ENCODE measurements around the gene DENND4A. TPM values are rescaled to one million over a fixed set of nuclear protein-coding genes. Genes with fewer than 3 reads are reported as not detected.

DENND4A gene
- total RNA-seq, 1 experiment from 2014 or later = 6.2 TPM

GRCh38 chr15:65773386-65774111 is 18.5 kb downstream of the DENND4A start:
- no peaks in the 10 kb centered on the region for H3K27me3 ChIP-seq (ENCODE audit: low read length)
- no peaks in the 10 kb centered on the region for H3K4me1 ChIP-seq (ENCODE audit: insufficient read depth, low read length)
- no peaks in the 10 kb centered on the region for H3K36me3 ChIP-seq (ENCODE audit: low read depth, low read length)
- H3K27ac ChIP-seq (ENCODE audit: low read length) = no peak overlapping the region
- CTCF ChIA-PET = no interaction called here
- no peaks in the 10 kb centered on the region for H3F3A ChIP-seq (ENCODE audit: low read length, unreplicated experiment)
- no peak overlapping the region for H3K4me3 ChIP-seq (ENCODE audit: low read length)
- POLR2A ChIA-PET (ENCODE audit: unreplicated experiment) = no interaction called here
- H3K9me2 ChIP-seq (replicated peaks; ENCODE audit: low read length) = no peaks in the 10 kb centered on the region
- no TSS peak for BruUV-seq (replicated peaks)
- intact Hi-C loops (cut with micrococcal nuclease) = no loop called here
- no peak overlapping the region for H3K4me2 ChIP-seq (ENCODE audit: low read length)
- no peak overlapping the region for H2AFZ ChIP-seq (ENCODE audit: low read length)
- no peak overlapping the region for H3K9ac ChIP-seq (ENCODE audit: low read length)
- ATAC-seq = no peak
- no peaks in the 10 kb centered on the region for H3K79me2 ChIP-seq (ENCODE audit: low read length)
- no peak for DNase-seq
- TF ChIP-seq CTCF (conservative IDR thresholded peaks at IDR 0.05; ENCODE audit: low read depth, low read length) = no peak
- TF ChIP-seq EZH2phosphoT487 (IDR thresholded peaks at IDR 0.05; ENCODE audit: borderline replicate concordance, low read length) = no peak
- no peak for TF ChIP-seq EZH2 (IDR thresholded peaks at IDR 0.05; ENCODE audit: low read length, unreplicated experiment)
- H3K9me3 ChIP-seq (ENCODE audit: low read length) = no peaks in the 10 kb centered on the region
- H4K20me1 ChIP-seq (ENCODE audit: low read length) = no peaks in the 10 kb centered on the region

GRCh38 chr15:65772930-65773329 is 19.2 kb downstream of the DENND4A start:
- DNase-seq (no peak), ATAC-seq (no peak)
- intact Hi-C loops (cut with micrococcal nuclease) = no loop called here
- Histone ChIP-seq H3K9ac (ENCODE audit: low read length) (no peak overlapping the region), H2AFZ (ENCODE audit: low read length) (no peak overlapping the region), H3K36me3 (ENCODE audit: low read depth, low read length) (no peaks in the 10 kb centered on the region), H3K4me3 (ENCODE audit: low read length) (no peak overlapping the region), H3K4me1 (ENCODE audit: insufficient read depth, low read length) (no peaks in the 10 kb centered on the region), H3K79me2 (ENCODE audit: low read length) (no peaks in the 10 kb centered on the region), H3K27me3 (ENCODE audit: low read length) (no peaks in the 10 kb centered on the region), H4K20me1 (ENCODE audit: low read length) (no peaks in the 10 kb centered on the region), H3K4me2 (ENCODE audit: low read length) (no peak overlapping the region), H3K9me3 (ENCODE audit: low read length) (no peaks in the 10 kb centered on the region), H3K27ac (ENCODE audit: low read length) (no peak overlapping the region), H3K9me2 (replicated peaks; ENCODE audit: low read length) (no peaks in the 10 kb centered on the region), H3F3A (ENCODE audit: low read length, unreplicated experiment) (no peaks in the 10 kb centered on the region)
- ChIA-PET POLR2A (ENCODE audit: unreplicated experiment) (no interaction called here), CTCF (no interaction called here)
- TF ChIP-seq EZH2phosphoT487 (IDR thresholded peaks at IDR 0.05; ENCODE audit: borderline replicate concordance, low read length) (no peak), CTCF (conservative IDR thresholded peaks at IDR 0.05; ENCODE audit: low read depth, low read length) (no peak), EZH2 (IDR thresholded peaks at IDR 0.05; ENCODE audit: low read length, unreplicated experiment) (no peak)
- no TSS peak for BruUV-seq (replicated peaks)

GRCh38 chr15:65771870-65772269 is 20.2 kb downstream of the DENND4A start:
- peaks cover 5% of the 10 kb centered on the region for H3K4me1 ChIP-seq (ENCODE audit: insufficient read depth, low read length)
- H3K27me3 ChIP-seq (ENCODE audit: low read length) = no peaks in the 10 kb centered on the region
- H3K27ac ChIP-seq (ENCODE audit: low read length) = no peak overlapping the region
- no peak for ATAC-seq
- no peak overlapping the region for H3K4me3 ChIP-seq (ENCODE audit: low read length)
- intact Hi-C loops (cut with micrococcal nuclease) = no loop called here
- CTCF ChIA-PET = no interaction called here
- no peaks in the 10 kb centered on the region for H3K9me3 ChIP-seq (ENCODE audit: low read length)
- H3K79me2 ChIP-seq (ENCODE audit: low read length) = no peaks in the 10 kb centered on the region
- no peaks in the 10 kb centered on the region for H3F3A ChIP-seq (ENCODE audit: low read length, unreplicated experiment)
- H3K9ac ChIP-seq (ENCODE audit: low read length) = no peak overlapping the region
- POLR2A ChIA-PET (ENCODE audit: unreplicated experiment) = no interaction called here
- H4K20me1 ChIP-seq (ENCODE audit: low read length) = no peaks in the 10 kb centered on the region
- no peak overlapping the region for H2AFZ ChIP-seq (ENCODE audit: low read length)
- H3K36me3 ChIP-seq (ENCODE audit: low read depth, low read length) = no peaks in the 10 kb centered on the region
- TF ChIP-seq EZH2 (IDR thresholded peaks at IDR 0.05; ENCODE audit: low read length, unreplicated experiment) (no peak), CTCF (conservative IDR thresholded peaks at IDR 0.05; ENCODE audit: low read depth, low read length) (no peak), EZH2phosphoT487 (IDR thresholded peaks at IDR 0.05; ENCODE audit: borderline replicate concordance, low read length) (no peak)
- no peak overlapping the region for H3K4me2 ChIP-seq (ENCODE audit: low read length)
- BruUV-seq (replicated peaks) = no TSS peak
- DNase-seq = no peak
- H3K9me2 ChIP-seq (replicated peaks; ENCODE audit: low read length) = no peaks in the 10 kb centered on the region
